ENCODE measurements around the gene CDK11B. TPM values are rescaled to one million over a fixed set of nuclear protein-coding genes. Genes with fewer than 3 reads are reported as not detected.
"Not testable (repeated sequence)": the region's sequence is repeated elsewhere in the genome, so short reads cannot be mapped to it uniquely, and the experiment has no call there.

CDK11B gene
- 10 to 100 TPM; 39.7 to 44.0 (median 42.3) TPM for polyA plus RNA-seq (ENCODE audit: insufficient read length in 3 of 3)

- DNase-seq (ENCODE audit: low read depth in 3 of 3, low spot score in 2 of 3) = peak; percentile 84 to 92 (median 88)
Measured at GRCh38 chr1:1658583-1659549, at the start of gene CDK11B. Gene CDK11B, minus strand, starts transcription at chr1:1659004. Its CDS starts 1,519 bp downstream, at chr1:1657485.

DNA sequence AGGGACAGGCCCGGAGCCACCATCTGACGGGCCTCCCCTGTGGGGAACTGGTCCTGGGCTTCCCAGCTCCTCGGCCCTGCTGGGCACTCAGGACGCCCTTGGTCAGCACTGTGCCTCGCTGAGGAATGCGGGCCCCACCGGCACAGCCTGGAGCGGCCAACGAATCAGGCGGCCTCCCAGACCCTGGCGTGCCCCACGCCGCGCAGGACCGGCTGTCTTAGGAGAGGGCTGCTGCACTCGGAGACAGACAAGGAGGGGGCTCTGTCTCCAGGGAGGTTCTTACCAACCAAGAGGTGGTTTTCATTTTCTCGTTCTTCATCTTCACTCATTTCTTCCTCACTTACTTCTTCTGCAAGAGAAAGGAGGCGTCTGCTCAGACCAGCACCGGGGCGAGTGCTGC, 49.1 kb upstream of the CDK11B start:
- DNase-seq (ENCODE audit: low read depth in 3 of 3, low spot score in 2 of 3) = not testable (repeated sequence)

DNA sequence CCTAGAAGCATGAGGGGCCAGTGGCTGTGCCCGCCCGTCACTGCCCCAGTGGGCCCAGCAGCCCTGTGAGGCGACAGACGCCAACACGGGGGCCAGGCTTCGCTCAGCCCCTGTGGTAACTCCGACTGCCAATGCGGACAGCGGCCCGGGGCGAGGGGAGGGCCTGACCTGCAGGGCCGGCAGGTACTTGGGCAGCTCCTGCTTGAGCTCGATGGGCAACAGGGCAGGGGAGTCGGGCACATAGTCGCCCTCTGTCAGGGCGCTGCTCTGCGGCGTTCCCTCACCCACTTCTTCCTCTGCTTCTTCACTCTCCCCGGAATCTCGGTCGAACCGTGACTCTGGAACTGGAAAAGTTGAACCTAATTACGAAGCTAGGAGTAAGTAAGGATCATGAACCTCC, 48.4 kb upstream of the CDK11B start:
- DNase-seq (ENCODE audit: low read depth in 3 of 3, low spot score in 2 of 3) = not testable (repeated sequence)

- DNase-seq (ENCODE audit: low read depth in 3 of 3, low spot score in 2 of 3) = not testable (repeated sequence)
Measured at GRCh38 chr1:1705623-1706022, 46.8 kb upstream of the CDK11B start.

GRCh38 chr1:1704284-1704957, 45.6 kb upstream of the CDK11B start:
- not testable (repeated sequence) for DNase-seq (ENCODE audit: low read depth in 3 of 3, low spot score in 2 of 3)

GRCh38 chr1:1703796-1704195, 45.0 kb upstream of the CDK11B start:
- no peak for DNase-seq (ENCODE audit: low read depth in 3 of 3, low spot score in 2 of 3)

DNA sequence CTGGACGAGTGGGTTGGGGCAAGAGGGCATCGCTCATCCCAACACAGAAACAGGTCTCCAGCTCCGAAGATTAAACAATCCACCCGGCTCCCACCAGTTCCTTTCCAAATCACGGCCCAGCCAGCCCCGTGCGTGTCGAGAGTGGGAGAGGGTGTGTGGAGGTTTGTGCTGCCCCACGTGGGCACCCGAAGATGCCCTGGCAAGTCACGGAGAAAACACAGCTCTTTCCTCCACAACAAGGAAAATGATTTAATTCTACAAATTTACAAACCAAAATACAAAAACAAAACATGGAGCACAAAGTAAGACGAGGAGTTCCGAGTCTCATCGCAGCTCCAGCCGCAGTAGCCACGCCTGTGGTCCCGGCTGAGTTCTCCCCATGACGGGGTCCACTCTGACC, 43.7 kb upstream of the CDK11B start:
- not testable (repeated sequence) for DNase-seq (ENCODE audit: low read depth in 3 of 3, low spot score in 2 of 3)

DNA sequence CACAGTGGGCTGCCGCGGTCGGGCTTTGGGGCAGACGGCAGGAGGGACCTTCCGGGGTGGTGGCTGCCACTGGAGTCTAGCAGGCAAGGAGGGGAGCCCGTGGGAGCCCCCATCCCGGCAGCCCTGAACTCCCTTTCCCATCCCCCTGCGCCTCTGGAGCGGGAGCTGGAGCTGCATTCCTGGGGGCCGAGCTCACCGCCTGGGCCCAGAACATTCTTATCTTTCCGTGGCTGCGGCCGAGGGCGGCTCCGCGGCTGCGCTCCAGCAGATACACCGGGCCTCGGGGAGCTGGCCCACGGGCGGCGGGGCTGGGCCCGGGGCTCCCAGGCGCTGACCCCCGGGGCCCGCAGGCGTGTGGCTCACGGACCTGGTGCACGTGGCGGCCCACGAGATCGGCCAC, 41.8 kb upstream of the CDK11B start:
- DNase-seq (ENCODE audit: low read depth in 3 of 3, low spot score in 2 of 3) = not testable (repeated sequence)

DNA sequence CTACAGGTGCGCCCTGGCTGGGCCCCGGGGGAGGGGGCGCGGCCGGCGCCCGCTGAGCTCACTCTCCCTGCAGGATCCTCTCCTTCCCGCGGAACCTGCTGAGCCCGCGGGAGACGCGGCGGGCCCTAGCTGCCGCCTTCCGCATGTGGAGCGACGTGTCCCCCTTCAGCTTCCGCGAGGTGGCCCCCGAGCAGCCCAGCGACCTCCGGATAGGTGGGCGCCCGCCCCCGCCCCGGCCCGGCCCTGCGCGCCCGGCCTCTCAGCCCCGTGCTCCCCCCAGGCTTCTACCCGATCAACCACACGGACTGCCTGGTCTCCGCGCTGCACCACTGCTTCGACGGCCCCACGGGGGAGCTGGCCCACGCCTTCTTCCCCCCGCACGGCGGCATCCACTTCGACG, 41.3 kb upstream of the CDK11B start:
- not testable (repeated sequence) for DNase-seq (ENCODE audit: low read depth in 3 of 3, low spot score in 2 of 3)

DNA sequence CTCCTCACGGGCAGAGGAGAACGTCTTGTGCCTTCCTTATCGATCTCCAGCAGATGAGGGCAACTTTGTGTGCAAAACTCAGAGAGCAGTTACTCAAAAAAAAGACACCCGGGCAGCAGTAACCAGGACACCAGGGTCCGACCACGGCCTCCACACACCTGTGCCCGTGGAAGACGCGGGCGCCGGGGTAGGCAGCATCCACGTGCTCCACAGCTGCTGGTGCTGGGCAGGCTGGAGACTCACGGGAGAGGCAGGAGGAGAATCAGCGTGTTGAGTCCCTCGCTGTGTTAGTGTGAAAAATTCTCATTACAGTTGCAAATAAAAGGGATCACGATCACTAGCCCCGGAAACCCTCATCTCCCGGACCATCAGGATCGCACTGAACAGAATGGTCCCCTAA, 40.3 kb upstream of the CDK11B start:
- not testable (repeated sequence) for DNase-seq (ENCODE audit: low read depth in 3 of 3, low spot score in 2 of 3)

GRCh38 chr1:1697358-1698183, 38.8 kb upstream of the CDK11B start:
- DNase-seq (ENCODE audit: low read depth in 3 of 3, low spot score in 2 of 3) = not testable (repeated sequence)

- DNase-seq (ENCODE audit: low read depth in 3 of 3, low spot score in 2 of 3) = not testable (repeated sequence)
Measured at GRCh38 chr1:1696431-1697357, 37.9 kb upstream of the CDK11B start.

DNA sequence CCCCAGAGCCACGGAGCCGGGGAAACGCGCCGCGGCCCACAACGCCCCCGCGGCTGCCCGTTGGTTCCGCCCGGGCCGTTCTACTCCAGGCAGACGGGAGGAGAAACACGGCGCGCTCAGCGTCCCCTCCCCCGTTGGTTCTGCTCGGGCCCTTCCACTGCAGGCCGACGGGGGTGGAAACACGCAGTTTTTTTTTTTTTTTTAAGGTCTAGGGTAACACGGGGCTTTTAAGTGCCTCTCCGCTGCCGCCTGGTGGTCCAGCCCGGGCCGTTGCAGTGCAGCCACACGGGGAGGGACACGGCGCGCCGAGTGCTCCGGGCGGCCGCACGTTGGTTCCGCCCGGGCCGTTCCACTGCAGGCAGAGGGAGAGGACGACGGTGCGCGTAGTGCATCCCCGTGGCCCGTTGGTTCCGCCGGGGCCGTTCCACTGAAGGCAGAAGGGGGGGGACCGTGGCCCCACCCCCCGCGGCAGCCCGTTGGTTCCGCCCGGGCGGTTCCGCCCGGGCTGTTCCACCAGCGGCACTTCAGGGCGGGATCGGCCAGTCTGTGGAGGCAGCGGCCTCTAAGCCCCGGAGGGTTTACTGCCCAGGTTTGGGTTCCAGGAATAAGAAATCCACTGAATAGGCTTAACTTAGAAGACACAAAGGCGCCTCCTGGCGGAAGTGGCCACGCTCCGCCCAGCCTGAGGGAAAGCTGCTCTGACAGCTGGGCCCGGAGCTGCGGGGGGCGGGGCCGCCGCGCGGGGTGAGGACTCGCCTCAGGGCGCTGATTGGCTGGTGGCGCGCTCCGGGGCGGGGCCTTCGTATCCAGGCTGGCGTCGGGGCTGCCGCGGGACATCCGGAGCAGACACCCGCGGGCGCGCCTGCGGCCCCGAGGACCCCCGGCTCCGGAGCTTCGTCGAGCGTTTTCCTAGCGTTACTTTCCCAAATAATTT, 34.2 kb upstream of the CDK11B start, which contains the start of gene SLC35E2B:
Gene SLC35E2B, minus strand, starts transcription at position 82 of the 934 bp plus-strand sequence. CDS start 16,096 bp downstream, outside the sequence.
- DNase-seq (ENCODE audit: low read depth in 3 of 3, low spot score in 2 of 3) = peak; percentile 73 to 85 (median 78)

GRCh38 chr1:1692324-1692713, 33.5 kb upstream of the CDK11B start:
- DNase-seq (ENCODE audit: low read depth in 3 of 3, low spot score in 2 of 3) = peak in 2 of 3 donors; percentile 5 to 16

DNA sequence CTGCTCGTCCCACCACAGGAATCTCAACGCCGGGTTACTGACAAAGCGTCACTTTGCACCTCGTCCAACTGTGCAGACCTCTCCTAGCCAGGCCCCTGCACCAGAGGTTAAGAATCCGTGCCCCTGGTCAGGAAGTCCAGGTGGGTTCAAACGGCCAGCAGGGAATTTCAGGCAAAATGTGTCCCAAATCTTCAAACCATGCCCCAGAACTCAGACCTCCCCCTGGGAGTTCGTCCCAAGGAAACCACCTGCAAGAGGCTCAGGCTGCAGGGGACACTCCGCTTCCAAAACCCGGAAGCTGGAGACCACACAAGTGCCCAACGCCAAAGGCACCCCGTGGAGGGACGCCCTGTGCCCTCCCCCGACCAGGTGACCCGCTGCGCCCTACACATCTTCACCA, 32.6 kb upstream of the CDK11B start:
- DNase-seq (ENCODE audit: low read depth in 3 of 3, low spot score in 2 of 3) = not testable (repeated sequence)

- not testable (repeated sequence) for DNase-seq (ENCODE audit: low read depth in 3 of 3, low spot score in 2 of 3)
Measured at GRCh38 chr1:1689526-1689925, 30.7 kb upstream of the CDK11B start.

DNA sequence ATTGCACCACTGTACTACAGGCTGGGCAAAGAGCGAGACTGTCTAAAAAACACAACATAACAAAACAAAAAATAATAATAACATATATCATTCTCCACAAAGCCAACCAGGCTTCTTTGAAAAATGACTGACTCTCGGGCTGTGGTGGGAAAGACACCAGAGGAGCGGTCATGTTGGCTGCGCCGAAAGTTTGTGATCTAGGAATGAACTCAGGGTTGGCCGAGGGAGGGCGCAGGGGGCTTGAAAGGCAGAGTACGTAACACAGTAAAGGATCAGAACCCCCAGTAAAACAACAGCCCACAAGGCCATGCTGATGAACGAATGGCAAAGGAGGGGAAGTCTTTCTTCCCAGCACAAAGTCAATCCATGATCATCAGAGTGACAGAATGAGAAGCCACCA, 29.0 kb upstream of the CDK11B start:
- no peak for DNase-seq (ENCODE audit: low read depth in 3 of 3, low spot score in 2 of 3)

- no peak for DNase-seq (ENCODE audit: low read depth in 3 of 3, low spot score in 2 of 3)
Measured at GRCh38 chr1:1684031-1684681, 25.4 kb upstream of the CDK11B start.

All from right renal cortex interstitium (tissue), 3 donors.